WTC11 (cell line): Measurements from ENCODE around the gene INTS2.

Experiments used
- CREB1 ChIP-seq: sonication (generic); formaldehyde crosslinking; IDR thresholded peaks from 2 replicates; pipeline ENCODE4 v1.8.0; 2023; ENCODE audit warnings: mild to moderate bottlenecking, missing genetic modification reagents
- CTCF ChIP-seq: fragments of 200-600 bp; IDR thresholded peaks from 2 replicates; pipeline ENCODE4 v1.8.0; 2022; ENCODE audit warnings: antibody characterized with exemption
- MAX ChIP-seq: sonication (generic); formaldehyde crosslinking; IDR thresholded peaks from 2 replicates; pipeline ENCODE4 v1.8.0; 2022; ENCODE audit warnings: mild to moderate bottlenecking, missing genetic modification reagents
- SMAD3 ChIP-seq: sonication (generic); formaldehyde crosslinking; IDR thresholded peaks from 2 replicates; pipeline ENCODE4 v1.8.0; 2022; ENCODE audit warnings: missing genetic modification reagents, mild to moderate bottlenecking, borderline replicate concordance
- TEAD4 ChIP-seq: sonication (generic); formaldehyde crosslinking; IDR thresholded peaks from 2 replicates; pipeline ENCODE4 v1.8.0; 2022; ENCODE audit warnings: mild to moderate bottlenecking, missing genetic modification reagents
- USF2 ChIP-seq: sonication (generic); formaldehyde crosslinking; IDR thresholded peaks from 2 replicates; pipeline ENCODE4 v1.8.1; 2023; ENCODE audit warnings: mild to moderate bottlenecking, missing genetic modification reagents, moderate library complexity
- ZNF416 ChIP-seq: fragments of 250-450 bp; sonication (Bioruptor Pico); IDR thresholded peaks from 2 replicates; pipeline ENCODE4 v1.9.0; 2021; ENCODE audit warnings: mild to moderate bottlenecking, inconsistent platforms

- TF ChIP-seq TEAD4 (CRISPR knock-in tag) (no peak), CTCF (no peak), SMAD3 (CRISPR knock-in tag) (no peak), USF2 (CRISPR knock-in tag) (no peak), ZNF416 (CRISPR knock-in tag) (no peak), MAX (CRISPR knock-in tag) (no peak), CREB1 (no peak)
These were observed 41.0 kb upstream of the INTS2 start for GRCh38 chr17:61968757-61969156.
